ENCODE results near the gene SMIM33. TPM values are rescaled to one million over a fixed set of nuclear protein-coding genes. Genes with fewer than 3 reads are reported as not detected.
"Not testable (repeated sequence)": the region's sequence is repeated elsewhere in the genome, so short reads cannot be mapped to it uniquely, and the experiment has no call there.

Gene SMIM33
- polyA plus RNA-seq (ENCODE audit: insufficient read length in 4 of 4) = under 1 TPM in 1 of 4 donors, not detected in 3; 0.03 TPM

- no peak for DNase-seq (ENCODE audit: low read depth in 4 of 4, low spot score in 2 of 4)
Measured at GRCh38 chr5:139470821-139471300, at the start of gene SMIM33. Gene SMIM33, plus strand, starts transcription at chr5:139471004. Its CDS starts 118 bp downstream, at chr5:139471122.

GRCh38 chr5:139422307-139422893, 48.4 kb upstream of the SMIM33 start:
- peak in 3 of 4 donors; percentile 51 for DNase-seq (ENCODE audit: low read depth in 4 of 4, low spot score in 2 of 4)

GRCh38 chr5:139425497-139425896, 45.3 kb upstream of the SMIM33 start:
- DNase-seq (ENCODE audit: low read depth in 4 of 4, low spot score in 2 of 4) = no peak

- no peak for DNase-seq (ENCODE audit: low read depth in 4 of 4, low spot score in 2 of 4)
Measured at GRCh38 chr5:139426203-139426885, 44.5 kb upstream of the SMIM33 start.

GRCh38 chr5:139430015-139430414, 40.8 kb upstream of the SMIM33 start:
- no peak for DNase-seq (ENCODE audit: low read depth in 4 of 4, low spot score in 2 of 4)

- no peak for DNase-seq (ENCODE audit: low read depth in 4 of 4, low spot score in 2 of 4)
Measured at GRCh38 chr5:139431706-139432105, 39.1 kb upstream of the SMIM33 start.

GRCh38 chr5:139435676-139436075, 35.1 kb upstream of the SMIM33 start:
- no peak for DNase-seq (ENCODE audit: low read depth in 4 of 4, low spot score in 2 of 4)

- DNase-seq (ENCODE audit: low read depth in 4 of 4, low spot score in 2 of 4) = no peak
Measured at GRCh38 chr5:139438707-139439012, 32.1 kb upstream of the SMIM33 start.

GRCh38 chr5:139439013-139439903, 31.5 kb upstream of the SMIM33 start, which contains the start of gene DNAJC18:
Gene DNAJC18, minus strand, starts transcription at chr5:139439525. Its CDS starts 80 bp downstream, at chr5:139439445.
- peak; percentile 75 to 91 (median 84) for DNase-seq (ENCODE audit: low read depth in 4 of 4, low spot score in 2 of 4)

GRCh38 chr5:139440416-139440815, 30.4 kb upstream of the SMIM33 start:
- DNase-seq (ENCODE audit: low read depth in 4 of 4, low spot score in 2 of 4) = not testable (repeated sequence)

GRCh38 chr5:139443831-139444453, 26.9 kb upstream of the SMIM33 start:
- no peak for DNase-seq (ENCODE audit: low read depth in 4 of 4, low spot score in 2 of 4)

- no peak for DNase-seq (ENCODE audit: low read depth in 4 of 4, low spot score in 2 of 4)
Measured at GRCh38 chr5:139445325-139446170, 25.3 kb upstream of the SMIM33 start.

- DNase-seq (ENCODE audit: low read depth in 4 of 4, low spot score in 2 of 4) = no peak
Measured at GRCh38 chr5:139446956-139447779, 23.6 kb upstream of the SMIM33 start.

GRCh38 chr5:139451176-139451575, 19.6 kb upstream of the SMIM33 start:
- DNase-seq (ENCODE audit: low read depth in 4 of 4, low spot score in 2 of 4) = no peak

GRCh38 chr5:139451878-139452660, 18.7 kb upstream of the SMIM33 start:
- DNase-seq (ENCODE audit: low read depth in 4 of 4, low spot score in 2 of 4) = no peak

GRCh38 chr5:139453683-139454567, 16.9 kb upstream of the SMIM33 start:
- DNase-seq (ENCODE audit: low read depth in 4 of 4, low spot score in 2 of 4) = no peak
